Skin of body (tissue), 2 donors: ENCODE measurements around the gene DLGAP3. TPM values are rescaled to one million over a fixed set of nuclear protein-coding genes. Genes with fewer than 3 reads are reported as not detected.
A peak's percentile ranks its signal among the peaks of the same experiment; 100 is the strongest.

Experiments
- DNase-seq: peaks from one replicate; lab custom pipeline; 2025; lab: John Stamatoyannopoulos, UW
- total RNA-seq: library from RNA; depleted of rRNA; stranded (reverse); fragments of >200 nt; gene quantifications from one replicate; pipeline ENCODE4 v1.2.3, GENCODE V29; 2014

DLGAP3 gene
- total RNA-seq, 1 donor from 2014 or later = under 0.01 TPM

DNA sequence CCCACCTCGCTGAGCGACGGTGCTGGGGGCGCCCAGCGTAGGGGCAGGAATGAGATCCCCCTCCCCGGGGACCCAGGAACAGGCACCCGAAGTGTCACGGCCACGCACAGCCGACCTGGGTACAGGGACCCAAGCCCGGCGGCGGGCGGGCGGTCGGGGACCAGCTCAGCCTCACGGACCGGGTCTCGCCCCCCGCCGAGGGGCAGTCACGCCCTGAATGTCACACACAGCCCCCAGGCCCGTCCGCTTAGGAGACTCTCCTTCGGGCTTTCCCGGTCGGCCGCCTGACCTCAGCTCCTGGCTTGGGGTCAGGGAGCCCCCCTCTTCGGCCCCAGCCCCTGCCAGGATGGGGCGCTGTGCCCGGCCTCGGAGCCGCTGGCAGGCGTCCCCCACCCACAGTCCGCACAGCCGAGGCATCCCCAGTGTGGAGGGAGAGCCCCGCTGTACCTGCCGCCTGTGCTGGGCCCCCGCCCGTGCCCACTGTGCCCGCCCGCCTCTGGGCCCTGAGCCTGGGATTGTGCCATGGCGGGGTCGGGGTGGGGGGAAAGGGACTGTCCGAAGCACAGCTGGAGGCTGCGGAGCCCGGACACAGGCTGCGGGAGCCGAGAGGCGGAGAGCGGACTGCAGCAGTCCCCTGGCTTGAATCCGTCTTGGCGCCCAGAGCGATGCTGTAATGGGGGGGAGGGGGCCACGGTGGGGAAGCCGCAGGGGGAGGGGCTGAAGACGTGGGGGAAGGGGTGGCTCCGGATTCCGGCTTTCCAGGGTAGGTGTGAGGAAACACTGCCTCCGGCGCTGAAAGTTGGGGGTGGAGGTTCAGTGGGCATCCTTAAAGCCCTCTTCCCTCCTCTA, 627 bp upstream of the DLGAP3 start:
- no peak for DNase-seq

DNA sequence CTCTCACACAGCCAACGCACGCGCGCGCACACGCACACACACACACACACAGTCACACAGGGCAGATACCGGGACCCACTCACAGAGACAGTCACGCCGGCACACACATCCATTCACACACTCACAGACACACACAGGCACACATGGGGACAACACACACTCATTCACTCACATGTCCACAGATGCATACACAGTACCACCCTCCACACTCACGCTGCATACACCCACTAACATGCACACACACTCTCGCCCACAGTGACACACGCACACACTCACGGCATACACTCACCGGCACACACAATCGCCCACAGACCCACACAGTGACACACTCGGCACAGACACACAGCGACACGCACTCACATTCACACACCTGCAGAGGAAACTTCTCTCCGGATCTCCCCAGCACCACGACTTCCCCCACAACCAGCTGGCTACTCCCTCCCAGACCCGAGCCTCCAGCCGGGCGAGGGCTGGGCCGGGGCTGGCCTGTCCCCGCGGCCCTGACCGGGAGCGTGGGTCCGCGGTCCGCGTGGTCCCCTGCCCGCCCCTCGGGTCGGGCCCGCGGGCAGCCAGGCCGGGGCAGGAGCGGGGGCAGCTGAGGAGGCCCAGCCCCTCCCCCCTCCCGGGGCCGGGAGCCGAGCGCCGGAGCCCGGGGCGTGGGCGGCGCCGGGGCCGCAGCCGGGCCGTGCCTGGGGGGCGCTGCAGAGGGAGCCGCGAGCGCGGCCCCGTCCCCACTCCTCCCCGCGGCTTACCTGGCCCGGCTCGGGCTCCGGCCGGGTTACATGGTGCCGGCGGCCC, 552 bp downstream of the DLGAP3 start:
- no peak for DNase-seq

DNA sequence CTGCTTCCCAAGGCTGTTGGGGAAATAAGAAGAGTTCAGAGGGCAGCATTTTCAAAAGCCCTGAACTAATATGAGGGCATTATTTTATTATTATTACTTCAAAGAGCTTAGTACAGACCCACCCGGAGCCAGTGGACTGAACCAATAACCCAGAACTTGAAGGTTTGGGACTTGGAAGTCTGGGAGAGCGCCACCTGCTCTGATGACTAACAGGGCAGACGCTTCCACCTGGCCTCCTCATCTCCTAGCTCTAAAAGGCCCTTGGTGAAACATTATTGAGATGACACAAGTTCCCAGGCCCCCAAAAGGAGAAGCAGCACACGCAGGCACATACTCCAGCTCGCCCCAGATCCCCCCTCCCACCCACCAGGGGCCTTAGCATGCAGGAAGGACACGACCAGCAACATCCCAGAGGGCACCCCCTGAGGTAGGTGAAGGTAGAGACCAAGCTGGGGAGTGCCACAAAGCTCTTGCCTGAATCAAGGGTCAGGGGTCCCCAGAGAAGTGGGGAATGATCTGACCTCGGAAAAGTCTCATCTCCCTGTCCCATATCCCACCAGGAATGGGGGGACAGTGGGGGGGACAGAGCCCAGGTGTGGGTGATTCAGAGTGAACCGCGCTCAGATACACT, 1.3 kb downstream of the DLGAP3 start:
- no peak for DNase-seq

DNA sequence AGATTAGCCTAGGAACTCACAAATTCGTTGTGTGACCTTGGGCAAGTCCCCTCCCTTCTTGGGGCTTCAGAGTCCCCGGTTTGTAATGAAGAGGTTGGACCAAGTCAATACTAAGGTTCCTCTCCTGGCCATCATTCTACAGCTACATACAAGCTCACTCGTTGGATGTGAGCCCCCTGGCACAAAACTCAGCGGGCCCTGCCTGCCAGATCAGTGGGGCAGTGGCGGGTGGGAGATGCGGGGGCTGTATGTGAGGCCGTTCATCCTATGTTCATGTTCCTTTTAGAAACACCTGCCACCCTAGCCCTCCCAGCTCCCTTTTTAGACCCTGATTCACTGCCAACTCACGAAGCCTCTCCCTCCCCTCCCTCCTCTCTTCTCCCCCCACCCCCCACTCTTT, 2.1 kb downstream of the DLGAP3 start:
- no peak for DNase-seq

DNA sequence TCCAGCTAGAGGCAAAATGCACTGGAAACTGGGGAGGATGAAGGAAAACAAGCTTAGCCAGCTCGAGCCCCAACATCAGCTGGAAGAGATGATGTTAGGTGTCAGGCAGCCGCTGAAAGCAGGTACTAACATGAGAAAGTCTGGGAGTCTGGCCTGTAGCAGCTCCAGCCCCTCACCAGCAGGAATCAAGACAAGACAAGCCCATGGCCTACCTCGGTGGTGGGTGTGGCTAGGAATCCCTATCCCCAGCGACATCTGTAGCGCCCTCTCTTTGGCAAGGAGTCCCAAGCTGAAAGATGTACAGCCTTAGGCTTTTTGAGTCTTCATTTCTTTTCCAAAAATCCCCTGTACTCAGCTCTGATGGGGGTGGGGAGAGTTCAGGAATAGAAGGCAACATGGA, 2.6 kb downstream of the DLGAP3 start:
- no peak for DNase-seq

DNA sequence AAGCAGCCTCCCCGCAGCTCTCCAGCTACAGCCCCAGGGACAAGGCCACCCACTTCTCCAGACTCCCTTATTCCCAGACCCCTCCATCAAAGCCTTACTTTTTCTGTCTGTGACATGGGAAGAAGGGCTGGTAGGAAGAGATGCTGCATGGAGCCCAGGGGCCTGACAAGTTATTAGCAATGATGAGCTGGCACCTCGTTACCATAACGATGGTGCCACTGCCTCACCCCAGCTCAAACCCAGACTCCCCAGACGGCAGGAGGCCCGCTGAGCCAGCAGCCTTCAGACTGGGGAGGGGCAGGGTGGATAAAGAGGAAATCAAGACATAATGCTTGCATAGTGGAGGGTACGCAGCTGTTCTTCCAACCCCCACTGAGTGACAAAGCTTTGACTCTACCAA, 3.3 kb downstream of the DLGAP3 start:
- DNase-seq = no peak

DNA sequence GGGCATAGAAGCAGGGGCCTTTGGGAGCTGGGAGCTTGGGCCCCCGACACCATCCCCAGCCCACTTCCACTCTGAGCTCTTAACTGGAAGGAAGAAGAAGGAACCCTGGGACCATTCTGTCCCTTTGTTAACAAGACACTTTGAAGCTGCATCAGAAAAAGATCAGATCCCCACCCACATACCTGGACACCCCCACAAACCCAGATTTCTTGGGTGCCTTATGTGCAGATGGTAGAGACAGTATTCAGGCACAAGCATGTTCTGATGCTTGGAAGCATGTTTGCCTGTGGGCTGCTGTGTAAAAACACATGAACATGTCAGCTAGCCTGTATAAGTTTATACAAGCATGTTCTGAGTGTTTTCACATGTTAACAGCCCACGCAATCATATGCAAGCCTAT, 3.7 kb downstream of the DLGAP3 start:
- no peak for DNase-seq

DNA sequence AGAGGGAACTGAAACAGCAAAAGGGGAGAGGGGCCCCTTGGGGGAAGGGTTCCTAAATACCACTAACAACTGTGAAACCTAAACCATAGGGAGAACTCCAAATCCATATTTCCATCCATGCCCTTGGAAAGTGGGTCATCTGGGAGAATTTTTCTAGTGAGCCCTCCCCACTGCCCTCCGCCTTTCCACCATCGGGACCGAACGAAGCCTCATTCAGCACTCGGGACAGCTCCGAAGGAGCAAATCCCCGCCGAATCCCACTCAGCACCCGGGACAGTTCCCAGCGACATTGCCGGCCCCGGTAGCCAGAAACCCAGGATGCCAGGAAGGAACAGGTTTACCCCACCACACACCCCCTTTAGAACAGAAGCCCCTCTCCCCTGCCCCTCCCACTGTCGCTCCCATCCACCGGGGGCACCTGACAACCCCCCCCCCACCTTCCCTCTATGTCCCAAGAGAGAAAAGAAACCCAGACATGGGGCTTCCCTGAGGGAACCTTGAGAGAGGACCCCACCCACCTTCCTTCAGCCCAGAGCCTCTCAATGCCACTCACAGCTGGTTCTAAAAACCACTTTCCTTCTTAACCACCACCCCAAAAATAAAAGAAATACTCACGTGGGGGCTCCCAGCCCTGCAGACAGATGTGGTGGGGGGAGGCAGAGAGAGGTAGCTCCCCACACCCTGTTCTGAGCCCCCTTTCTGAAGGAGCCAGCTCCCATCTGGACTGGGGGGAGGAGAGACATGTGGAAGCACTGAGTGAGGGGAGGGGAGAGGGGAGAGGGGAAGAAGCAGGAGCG, 4.5 kb downstream of the DLGAP3 start:
- DNase-seq = peak; percentile 22

DNA sequence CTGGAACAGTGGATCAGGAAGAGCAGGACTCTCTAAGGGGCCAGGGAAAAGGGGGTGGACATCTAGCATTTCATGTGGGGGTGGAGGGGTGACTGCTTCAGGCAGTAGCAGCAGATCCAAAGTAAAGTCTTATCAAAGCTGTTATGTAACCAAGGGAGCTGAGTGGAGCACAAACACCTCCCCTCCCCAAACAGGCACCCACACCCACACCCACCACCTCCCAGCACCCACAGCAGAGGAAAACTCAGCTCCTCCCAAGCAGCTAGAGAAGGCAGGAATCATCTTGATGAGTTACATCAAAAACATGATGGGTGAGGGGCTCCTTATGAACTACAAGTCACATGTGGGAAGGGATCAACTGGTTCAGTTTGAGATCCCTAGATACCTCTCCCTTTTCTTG, 6.0 kb downstream of the DLGAP3 start:
- no peak for DNase-seq

DNA sequence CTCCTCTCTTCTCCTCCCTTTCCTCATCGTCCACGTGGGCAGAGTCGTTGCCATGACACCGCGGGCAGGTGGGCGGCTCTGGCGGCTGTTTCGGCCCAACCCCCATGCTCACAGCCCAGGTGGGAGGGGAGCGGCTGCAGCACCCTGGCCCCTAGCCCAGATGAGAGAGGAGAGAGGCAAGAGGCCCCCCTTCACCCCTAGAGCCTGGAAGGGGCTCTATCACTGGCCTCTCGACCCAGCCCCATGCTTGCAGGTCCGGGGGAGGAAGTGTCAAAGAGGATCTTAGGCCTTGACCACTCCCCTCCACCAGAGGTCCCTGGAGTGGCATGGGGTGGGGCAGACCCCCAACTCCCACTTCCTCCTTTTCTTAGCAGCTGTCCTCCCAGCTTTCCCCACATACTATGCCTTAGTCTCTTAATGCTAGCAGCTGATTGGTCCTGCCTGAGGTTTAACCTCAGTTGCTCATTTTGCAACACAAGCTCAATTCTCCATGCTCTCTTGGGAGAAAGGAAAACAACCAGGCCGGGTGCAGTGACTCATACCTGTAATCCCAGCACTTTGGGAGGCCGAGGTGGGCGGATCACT, 10.4 kb downstream of the DLGAP3 start:
- no peak for DNase-seq

DNA sequence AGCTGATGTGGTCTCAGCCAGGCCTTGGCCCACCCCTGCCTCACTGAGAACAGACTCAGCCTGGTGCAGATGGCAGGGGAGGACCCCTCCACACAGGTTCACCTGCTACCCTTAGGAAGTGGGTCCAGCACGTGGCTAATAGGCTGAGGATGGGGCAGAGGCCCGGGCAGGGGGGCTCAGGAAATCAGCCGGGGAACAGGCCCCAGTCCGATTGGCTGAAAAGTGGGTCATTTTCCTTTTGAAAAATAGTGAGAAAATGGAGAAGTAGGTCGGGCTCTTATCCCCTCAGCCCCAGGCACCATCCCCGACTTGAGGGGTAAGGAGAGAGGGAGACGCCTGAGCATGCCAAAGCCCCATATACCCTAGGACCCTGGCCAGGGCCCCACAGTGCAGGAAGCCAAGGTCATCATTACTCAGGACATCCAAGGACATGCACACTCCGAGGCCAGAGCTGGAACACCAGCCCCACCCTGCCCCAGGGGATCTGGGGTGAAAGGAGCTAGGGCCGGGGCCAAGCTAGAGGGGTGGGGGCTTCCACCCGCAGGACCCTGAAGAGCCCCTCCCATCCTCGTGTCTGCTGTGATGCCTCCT, 11.0 kb downstream of the DLGAP3 start:
- DNase-seq = no peak

DNA sequence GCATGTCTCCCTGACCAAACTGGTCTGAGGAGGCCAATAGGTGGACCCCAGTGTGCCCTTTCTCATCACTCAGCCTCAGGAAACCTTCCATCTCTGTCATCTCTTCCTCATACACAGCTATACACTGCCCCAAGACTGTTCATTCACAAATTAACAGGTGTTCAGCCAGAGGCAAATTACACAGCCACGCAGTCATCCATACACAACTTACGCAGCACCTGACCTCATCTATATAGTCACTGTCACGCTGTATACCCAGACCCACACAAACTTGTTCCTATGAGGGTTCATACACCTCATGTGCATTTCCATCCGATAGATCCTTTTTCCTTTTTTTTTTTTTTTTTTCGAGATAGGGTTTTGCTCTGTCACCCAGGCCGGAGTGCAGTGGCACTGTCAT, 12.4 kb downstream of the DLGAP3 start:
- DNase-seq = no peak

DNA sequence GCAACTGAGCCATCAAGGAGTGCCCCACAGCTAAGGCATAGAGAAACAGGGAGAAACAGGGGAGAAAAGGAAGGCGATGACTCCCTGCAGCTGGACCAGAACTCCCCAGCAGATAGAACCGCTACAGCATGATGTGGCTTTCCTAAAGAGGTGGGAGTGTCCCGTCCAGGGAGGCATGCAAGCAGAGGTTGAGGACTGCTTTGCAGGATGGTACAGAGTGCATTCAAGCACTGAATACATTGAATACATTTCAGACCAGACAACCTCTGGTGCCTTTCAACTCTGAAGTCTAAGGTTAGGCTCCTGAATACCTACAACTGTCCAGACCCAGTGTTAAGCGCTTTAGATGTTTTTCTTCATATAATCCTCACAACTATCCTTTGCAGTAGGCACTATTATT, 13.3 kb downstream of the DLGAP3 start:
- no peak for DNase-seq

DNA sequence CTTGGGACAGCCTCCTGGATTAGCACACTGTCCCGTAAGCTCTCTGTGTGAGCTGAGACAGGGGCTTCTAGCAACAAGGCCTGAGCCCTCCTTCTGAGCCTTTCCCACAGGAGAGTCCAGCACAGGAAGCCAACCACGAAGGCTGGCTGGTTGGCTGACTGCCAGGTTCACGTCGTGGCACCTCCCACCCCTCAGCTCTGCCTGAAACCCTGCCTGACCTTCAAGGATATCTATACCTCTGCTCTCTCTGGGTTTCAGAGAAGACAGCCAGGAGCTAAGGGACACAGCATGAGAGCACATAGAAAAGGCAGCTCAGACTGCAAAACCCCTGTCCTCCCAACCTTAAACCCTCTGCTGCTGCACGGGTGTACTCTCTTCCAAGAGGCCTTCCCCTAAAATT, 13.9 kb downstream of the DLGAP3 start:
- no peak for DNase-seq

DNA sequence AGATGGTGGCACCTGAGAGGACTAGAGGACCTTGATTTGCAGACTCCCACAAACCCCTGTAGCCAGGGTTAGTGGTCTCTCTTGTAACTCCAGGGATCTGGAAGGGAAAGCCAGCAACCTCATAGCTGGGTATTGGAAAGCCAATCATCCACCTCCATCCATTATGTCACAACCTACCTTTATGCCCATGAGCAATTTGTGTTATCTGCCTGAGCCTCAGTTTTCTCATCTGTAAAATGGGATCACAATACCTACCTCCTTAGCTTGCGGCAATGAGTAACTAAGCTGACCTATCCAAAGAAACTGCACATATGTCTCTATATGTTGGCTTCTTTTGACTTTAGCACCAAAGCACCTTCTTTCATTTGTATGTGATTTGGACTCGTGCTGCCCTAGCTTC, 14.5 kb downstream of the DLGAP3 start:
- no peak for DNase-seq

DNA sequence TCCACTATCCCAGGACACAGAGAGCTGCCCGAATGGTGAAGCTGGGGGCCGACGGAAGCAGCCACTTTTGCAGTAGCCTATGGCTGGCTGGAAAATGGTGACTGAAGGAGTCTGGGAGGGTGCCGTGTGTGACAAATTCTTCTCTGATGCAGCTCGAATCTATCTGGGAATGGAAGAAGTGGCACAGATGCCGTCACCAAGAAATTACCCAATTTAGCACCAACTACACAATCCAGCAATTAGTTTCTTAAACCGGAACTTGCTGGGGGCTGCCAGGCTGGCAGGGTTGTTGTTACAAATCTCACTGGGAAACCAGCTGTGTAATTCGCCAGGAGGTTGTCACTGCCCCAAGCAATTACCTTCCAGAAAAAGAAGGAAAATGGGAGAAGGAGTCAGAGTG, 18.0 kb downstream of the DLGAP3 start:
- DNase-seq = no peak

DNA sequence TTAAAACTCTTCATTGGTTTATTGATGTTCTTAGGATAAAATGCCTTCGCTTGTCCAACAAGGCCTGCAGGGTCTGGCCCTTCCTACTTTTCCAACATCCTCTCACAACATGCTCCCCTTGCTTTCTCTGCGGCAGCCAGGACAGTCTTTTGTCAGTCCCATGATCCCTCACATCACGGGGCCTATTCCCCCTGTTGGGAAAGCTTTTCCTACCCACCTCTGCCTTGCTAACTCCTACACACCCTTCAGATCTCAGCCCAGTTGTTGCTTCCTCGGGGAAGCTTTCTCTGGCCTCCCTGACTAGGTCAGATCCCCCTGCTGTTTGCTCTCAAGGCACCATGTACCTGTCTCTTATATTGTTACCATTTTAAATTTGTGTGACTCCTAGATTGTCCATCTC, 19.0 kb downstream of the DLGAP3 start:
- no peak for DNase-seq

DNA sequence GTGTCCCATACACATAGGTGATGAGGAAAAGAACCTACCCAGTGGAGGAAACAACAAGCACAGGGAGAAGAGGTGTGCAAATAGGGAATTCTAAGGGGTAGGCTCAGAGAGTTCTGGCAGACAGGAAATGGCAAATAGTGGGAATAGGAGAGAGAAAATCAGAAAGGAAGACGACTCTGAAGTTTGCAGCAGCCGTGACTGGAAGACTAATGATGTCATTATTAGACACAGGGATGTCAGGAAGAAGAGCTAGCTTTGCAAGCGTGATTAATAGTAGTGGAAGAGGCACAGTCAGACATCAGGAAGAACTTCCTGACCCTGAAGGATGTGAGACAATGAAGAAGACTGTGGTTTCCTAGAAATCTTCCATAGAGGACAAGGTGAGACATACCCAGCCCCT, 21.1 kb downstream of the DLGAP3 start:
- no peak for DNase-seq

DNA sequence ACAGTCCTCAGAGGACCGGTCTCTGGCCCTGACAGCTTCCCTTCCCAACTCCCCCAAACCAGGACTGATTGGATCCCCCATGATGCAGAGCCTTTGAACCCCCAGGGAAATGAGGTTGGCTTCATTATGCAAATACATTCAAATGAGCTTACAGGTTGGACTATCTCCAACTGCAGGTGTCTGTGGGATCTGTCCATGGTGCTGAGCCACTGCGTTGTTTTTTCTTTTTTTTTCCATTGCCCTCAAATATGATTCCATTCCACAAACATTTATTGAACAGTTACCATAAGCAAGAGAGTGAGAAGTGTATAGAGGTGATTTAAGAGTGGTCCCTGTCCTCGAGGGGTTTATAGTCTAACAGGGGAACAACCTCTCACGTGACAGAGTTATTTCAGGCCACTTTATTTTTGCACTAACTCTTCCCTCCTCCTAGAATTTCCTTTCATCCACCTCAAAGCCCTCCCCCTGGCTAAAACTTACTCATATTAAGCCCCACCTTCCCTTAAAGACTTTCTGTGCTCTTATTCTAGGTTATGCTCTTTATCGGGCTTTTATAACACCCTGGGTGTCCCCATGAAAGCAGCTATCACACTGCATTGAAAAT, 21.9 kb downstream of the DLGAP3 start:
- no peak for DNase-seq

DNA sequence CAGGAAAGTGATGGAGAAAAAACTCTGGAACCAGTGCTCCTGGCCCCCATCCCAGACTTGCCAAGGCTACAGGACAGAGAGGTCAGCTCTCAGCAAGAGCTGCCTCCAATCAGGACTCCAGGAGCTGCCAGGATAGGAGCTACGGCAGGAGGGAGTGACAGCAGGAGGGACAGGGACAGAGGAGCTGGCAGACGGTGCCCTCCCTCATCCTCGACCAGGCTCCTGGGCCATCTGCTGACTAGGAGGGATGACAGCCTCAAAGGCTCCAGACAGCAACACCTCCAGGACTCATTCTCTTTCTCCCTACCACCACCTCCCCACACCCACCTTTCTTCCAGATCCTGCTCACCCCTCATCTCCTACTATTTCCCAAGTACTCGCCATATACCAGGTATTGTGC, 22.7 kb downstream of the DLGAP3 start:
- no peak for DNase-seq
